HG03066 (cell line): ENCODE measurements around the gene TSPAN2.

Source experiments
- ATAC-seq: cut with Tn5 transposase; IDR thresholded peaks from one replicate; pipeline ENCODE4 v1.9.1; 2021; ENCODE audit warnings: low read depth; ENCODE audit not compliant: unreplicated experiment

TSPAN2 gene

DNA sequence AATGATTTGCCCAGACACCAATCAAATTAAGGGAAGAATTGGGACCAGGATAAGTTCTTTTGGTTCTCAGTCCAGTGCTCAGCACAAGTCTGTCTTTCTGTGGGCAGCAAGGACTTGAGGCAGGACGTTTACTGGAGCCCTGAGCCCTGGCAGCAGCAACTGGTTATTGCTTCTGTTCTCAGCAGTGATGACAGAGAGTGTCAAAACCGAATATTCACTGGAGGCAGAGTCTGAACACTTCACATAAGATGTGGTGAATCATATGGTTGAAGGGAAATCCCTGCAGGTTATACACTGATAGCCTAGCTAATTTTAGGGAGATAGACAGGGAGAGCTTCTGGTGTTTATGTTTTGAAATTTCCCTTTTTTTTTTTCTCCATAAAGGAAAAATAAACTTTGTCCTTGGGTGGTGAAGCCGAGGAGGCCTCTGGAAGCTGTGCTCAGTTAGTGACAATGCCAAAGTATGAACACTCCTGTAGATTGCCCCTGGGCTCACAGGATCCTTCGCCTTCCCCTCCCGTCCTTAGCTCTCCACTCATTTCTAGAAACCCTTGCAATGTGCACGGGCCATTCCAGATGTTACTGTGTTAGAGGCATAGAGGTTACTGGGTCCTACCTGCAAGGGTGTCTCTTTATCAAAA is 26.3 kb upstream of the TSPAN2 start:
- no peak for ATAC-seq

- ATAC-seq, result no peak
Observed at GRCh38 chr1:115114308-115114707, 25.0 kb upstream of the TSPAN2 start.

DNA sequence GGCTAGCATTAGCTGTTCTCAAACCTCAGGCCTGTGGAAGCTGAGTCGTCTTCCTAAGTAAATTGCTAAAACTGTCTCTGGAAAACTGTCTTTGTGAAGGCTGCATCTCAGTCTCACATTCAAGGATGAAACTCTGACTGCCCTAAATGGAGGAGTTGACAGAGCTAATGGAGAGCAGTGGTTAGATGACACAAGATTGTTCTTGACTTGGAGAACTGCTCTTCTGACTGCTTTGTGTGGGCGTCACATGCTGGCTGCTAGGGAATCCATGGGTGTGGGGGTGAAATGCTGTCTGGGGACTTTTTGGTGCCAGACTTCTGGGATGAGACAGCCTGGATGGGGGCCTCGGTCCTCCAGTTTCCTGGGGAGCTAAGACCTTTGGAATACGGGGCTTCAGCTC is 24.5 kb upstream of the TSPAN2 start:
- no peak for ATAC-seq

- ATAC-seq, result no peak
Observed at GRCh38 chr1:115112496-115113375, 23.4 kb upstream of the TSPAN2 start.

DNA sequence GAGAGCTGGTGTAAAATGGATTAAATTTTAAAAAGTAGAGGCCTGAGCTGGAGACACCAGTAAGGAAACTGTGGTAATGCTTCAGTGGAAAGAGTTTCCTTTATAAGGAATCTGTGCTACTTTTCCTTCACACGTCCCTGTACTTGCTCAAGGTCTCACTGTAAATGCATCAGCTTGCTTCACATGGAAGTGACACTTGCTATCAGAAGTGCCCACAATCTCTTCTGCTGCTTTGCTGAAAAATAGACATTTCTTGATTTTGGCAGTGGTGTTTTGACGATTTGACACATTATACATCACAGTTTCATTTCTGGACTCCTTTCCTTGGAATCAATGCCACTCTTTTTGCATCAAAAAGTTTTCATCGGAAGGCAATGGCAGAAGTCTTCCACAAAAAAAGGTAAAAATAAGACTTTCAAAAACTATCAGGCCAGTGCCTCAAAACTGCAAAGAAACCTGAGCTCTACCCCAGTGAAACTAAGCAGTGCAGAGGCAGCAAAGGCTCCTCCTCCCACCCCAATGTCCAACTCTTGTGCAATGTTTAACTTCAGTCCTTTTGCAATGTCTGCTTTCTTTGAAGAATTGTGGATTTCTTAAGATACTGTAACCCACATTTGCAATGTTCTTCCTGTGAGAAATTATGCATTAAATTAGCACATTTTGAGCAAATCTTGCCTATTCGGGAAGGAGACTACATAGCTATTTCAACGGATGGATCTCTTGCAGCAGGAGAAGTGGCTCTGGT is 18.4 kb upstream of the TSPAN2 start:
- ATAC-seq, result no peak

DNA sequence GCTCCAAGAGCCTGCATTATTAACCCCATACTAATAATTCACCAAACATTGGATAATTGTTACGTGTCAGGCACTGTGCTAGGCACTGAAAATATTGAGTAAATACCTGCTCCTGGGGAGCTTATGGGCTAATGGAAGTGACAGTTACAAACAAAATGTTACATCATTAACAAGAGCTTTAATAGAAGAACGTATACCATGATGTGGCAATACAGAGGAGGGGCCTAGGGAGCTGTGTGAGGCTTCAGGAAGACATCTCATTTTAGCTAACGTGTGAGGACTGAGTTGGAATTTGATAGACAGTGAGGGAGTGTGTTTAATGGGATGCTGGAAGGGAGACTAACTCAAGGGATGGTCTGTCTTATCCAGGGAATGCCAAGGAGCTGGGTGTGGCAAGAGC is 16.5 kb upstream of the TSPAN2 start:
- no peak for ATAC-seq

- ATAC-seq, result no peak
Observed at GRCh38 chr1:115099693-115100050, 10.4 kb upstream of the TSPAN2 start.

DNA sequence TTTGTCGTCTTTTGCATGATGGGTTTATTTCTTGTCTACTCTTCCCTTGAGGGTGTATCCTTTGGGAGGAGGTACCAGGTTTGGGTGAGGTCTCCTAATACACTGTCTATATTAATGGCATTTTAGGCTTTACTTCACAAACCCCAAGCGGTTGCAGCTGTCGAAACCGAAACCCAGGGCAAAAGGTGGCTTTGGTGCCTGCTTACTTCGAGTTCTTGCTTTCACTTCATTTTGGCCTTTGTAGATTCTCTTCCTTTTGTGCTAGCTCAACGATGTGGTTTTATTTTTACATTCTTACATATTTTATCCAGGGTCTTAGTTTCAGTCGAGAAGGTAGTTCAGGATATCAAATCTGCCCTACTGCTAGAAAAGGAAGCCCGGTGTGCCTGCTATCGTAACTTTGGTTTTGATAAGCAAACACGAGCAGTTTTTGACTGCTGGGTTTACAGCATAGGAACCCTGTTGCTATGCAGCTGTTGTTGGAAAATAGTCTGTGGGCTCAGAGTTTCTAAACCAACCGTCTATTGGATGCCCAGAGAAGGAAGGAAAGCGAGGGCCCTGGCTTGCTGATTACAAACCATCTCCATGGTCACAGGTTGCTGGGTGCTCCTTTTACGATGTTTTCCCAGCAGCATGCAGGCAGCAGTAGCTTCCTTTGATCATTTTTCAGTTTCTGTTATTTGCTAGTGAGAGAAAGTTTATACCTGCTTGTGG is 9.8 kb upstream of the TSPAN2 start:
- ATAC-seq, result peak; percentile 80

GRCh38 chr1:115092175-115092574 is 2.9 kb upstream of the TSPAN2 start:
- ATAC-seq, result no peak

DNA sequence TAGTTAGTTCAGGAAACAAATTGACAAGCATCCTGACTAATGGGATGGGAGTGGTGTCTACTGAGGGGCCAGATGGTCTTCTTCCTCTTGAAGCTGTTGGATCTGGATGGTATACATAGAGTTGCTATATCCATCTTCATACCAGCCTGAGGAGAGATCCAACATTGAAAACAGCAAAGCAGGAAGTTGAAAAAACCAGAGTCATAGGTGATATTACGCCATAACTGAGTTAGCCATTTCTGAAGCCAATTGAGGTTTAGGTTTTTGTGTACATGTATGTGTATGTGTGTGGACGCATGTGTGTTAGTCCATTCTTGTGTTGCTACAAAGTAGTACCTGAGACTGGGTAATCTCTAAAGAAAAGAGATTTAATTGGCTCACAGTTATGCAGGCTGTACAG is 2.3 kb upstream of the TSPAN2 start:
- ATAC-seq, result no peak

- no peak for ATAC-seq
Observed at GRCh38 chr1:115090956-115091355, 1.7 kb upstream of the TSPAN2 start.

GRCh38 chr1:115090540-115090939 is 1.2 kb upstream of the TSPAN2 start:
- no peak for ATAC-seq

GRCh38 chr1:115090186-115090490 is 835 bp upstream of the TSPAN2 start:
- ATAC-seq, result no peak

- ATAC-seq, result no peak
Observed at GRCh38 chr1:115088871-115089419, 358 bp downstream of the TSPAN2 start.

DNA sequence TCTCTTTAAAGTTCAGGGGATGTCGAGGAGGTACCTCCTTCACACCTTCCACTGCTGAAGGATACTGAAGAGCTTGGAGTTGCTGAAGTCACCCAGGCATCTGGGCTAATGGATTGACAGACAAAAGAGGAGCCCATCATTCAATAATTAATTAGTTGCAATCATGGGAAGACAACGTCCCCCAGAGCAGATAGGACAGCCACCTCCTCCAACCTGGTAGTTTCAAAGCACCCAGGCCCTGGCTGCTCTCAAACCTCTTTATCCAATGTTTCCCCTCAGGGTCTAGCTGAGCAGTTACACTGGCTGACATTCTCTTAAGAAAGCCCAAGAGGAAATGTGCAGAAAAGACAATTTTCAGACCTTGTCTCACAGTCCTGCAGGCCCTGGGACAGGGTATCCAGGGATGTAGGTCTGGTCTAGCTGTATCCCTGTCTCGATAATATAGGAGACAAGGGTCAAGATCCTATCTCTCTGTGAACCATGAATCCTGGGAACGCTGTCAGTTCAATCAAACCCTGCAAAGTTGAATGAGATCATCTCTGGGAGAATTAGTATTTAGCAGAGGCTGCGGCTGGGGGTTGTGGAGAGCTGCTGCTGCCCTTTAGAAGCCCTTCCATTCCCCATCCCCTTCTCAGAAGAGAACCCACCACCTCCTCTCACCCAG is 1.1 kb downstream of the TSPAN2 start:
- ATAC-seq, result no peak

DNA sequence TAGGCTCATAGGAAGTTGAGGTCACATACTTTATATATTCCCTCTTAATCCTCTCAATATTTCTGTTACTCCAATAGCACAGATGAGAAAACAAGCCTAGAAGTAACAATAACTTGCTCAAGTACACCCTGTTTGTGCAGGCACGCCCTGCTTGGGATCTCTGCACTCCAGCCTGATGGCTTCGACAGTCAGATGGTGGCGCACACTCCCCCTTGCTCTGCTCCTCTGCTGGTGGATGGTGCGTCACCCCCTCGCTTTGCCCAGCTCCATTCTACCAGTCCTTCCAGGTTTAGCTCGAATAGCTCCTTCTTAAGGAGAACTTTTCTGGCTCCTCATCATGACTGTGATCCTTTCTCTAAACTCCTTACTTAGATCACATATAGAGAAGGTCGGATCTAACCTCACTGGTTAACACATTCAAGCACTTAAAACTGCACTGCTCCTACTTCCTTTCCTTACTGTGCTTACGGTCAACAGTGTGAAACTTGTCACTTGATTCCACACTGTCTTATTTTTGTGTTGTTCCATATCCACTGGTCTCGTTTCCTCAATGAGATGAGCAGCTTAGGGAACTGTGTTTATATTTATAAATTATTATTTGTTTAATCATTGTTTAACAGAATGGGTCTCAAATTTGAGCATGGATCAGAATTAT is 3.0 kb downstream of the TSPAN2 start:
- no peak for ATAC-seq

GRCh38 chr1:115084902-115085511 is 4.3 kb downstream of the TSPAN2 start:
- ATAC-seq, result no peak

DNA sequence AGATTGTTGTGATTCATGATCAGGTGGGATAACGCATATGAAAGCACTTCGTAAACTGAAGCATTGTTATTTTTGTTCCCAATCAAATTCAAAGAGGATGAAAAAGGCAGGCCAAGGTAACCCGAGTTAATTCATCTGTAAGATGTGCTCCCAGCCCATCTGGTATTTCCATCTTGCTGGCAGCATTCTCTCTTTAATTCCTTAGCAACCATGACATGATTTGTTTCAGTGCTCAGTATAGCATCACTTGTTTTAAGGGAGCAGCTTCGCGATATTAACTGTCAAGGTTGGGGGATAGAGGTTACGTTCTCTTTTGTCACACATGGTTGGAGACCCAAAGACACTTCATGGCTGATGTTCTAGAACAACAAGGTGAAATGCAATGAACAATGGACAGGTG is 6.4 kb downstream of the TSPAN2 start:
- no peak for ATAC-seq

DNA sequence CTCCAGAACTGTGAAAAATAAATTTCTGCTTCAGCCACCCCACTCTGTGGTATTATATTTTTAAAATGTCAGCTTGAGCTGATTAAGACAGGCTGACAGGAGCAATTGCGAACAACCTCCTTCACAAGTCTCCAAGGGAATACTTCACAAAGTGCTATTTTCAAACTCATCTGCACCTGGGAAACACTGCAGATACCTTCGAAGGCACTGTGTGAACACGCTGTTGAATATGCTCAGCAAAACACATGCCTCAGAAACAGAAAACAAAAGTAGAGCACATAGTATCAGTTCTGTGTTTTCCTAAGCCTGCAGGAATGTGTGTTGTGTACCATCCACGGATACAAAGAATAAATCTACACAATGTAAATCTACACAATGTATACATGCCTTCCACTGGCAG is 10.6 kb downstream of the TSPAN2 start:
- ATAC-seq, result no peak
